RPMI7951 (cell line): ENCODE data around the gene CDK18. TPM values are rescaled to one million over a fixed set of nuclear protein-coding genes. Genes with fewer than 3 reads are reported as not detected.

ENCODE experiments used
- DNase-seq: peaks from one replicate; pipeline ENCODE4 v3.0.0-alpha.2; 2012; ENCODE audit warnings: low read depth
- total RNA-seq: library from RNA; depleted of rRNA; stranded (reverse); fragments of >200 nt; shearing (Covaris generic); gene quantifications from 2 replicates; pipeline ENCODE4 v1.2.3, GENCODE V29; 2014

CDK18 gene
- total RNA-seq, 1 experiment from 2014 or later, result 0.36 TPM

DNA sequence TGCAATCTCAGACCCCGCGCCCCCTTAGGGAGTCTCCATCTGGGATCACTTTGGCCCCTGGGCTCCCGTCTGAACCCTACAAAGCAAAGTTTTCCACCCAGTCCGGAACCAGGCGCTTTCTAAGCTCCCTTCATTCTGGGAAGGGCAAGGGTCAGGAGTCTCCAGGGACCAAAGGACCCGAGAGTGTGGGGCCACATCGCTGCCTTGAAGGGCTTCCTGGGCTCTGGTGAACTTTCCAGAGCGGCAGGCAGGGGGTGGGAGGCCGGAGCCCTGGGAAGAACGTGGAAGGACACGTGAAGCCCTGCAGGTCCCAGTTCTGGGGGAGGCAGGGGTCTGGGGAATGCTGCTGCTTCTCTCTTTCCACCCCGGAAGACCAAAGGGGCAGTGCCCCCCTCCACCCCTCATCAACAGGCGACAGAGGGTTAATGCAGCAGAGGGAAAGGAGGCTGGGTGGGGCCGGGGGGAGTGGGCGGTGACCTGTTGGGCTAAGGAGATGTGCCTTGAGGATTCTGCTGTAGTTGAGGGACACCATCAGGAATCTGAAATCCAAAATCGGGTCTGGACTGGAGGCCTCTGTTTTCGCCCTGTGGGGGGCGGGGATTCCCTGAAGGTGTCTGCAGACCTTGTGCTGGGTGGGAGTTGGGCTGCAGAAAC lies 734 bp downstream of the CDK18 start:
- no peak for DNase-seq

DNA sequence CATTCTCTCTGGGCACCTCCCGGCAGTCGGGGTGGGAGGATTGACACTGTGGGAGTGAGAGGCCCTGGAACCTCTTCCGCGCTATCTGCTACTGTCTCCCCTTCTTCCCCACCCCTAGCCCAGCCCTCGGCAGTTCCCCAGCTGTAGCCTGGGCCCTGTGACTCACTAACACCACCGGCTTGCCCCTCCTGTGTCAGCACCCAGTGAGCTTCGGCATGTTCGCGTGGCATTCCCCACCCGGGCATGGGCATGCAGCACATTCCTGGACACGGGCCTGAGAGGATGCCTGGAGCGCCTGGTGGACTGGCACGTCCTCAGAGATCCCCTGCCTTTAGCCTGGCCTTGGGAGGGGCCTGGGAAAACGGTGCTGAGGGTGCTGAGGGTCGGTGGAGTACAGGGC lies 1.3 kb downstream of the CDK18 start:
- peak; percentile 24 for DNase-seq

GRCh38 chr1:205506409-205507200 lies 2.1 kb downstream of the CDK18 start:
- DNase-seq, result no peak

DNA sequence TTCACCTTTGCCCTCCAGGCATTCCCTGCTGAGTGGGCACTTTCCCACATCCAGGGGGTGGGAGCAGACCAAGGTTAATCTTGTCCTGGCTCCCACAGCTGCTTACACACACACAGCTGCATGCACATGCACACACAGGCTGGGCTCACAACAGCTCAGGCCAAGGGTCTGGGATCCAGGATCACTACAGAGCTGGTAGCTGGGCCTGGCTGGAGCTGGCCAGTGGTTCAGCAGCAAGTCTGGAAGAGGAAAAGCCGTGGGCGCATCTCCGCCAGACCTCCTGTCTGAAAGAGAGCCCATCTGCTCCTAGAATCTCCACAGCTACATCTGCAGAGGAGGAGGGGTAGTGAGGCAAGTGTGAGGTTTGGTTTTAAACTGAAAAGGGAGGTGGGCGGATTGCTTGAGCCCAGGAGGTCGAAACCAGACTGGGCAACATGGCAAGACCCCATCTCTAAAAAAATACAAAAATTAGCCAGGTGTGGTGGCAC lies 3.8 kb downstream of the CDK18 start:
- DNase-seq, result no peak

- no peak for DNase-seq
Measured at GRCh38 chr1:205510308-205510950, 6.0 kb downstream of the CDK18 start.

GRCh38 chr1:205510951-205511330 lies 6.5 kb downstream of the CDK18 start:
- no peak for DNase-seq

DNA sequence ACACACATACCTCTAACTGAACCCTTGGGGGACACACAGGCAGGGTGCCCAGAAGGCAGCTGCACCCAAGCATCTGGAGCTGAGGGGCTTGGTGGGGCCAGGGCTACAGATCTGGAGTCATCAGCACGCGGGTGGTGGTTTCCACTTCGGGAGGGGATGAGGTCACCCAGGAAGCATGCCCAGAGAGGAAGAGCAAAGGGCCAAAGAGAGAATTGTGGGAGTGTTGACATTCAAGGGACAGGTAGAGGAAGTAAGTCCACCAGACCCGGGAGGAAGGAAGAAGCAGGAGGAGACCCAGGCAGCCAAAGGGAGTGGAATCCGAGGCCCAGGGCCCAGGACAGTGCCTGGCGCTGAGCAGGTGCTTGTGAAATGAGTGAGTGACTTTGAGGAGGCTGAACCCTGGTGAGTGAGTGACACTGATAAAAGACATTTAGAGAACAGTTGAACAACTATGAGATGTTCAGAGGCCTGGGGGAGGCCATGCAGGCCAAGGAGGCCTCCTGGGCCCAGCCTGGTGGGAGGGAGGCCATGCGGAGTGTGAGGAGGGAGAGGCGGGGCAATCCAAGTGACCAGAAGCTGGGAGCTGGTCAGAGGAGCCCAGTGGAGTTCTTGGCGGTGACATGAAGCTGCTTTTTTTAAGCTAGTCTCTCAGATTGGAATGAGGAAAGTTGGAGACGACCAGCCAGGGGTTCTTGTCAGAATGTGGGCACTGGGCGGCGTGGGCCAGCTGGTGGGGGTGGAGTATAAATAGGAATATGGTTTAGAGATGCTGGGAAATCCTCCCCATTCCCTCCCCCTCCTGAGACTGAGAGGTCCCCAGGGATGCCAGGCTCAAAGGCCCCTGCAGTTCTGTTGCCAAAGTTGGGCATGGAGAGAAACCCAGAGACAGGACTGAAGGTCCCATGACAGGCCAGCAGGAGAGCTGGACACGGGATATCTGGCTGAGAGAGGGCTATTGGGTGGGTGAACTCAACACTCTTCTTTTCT lies 7.9 kb downstream of the CDK18 start:
- no peak for DNase-seq

DNA sequence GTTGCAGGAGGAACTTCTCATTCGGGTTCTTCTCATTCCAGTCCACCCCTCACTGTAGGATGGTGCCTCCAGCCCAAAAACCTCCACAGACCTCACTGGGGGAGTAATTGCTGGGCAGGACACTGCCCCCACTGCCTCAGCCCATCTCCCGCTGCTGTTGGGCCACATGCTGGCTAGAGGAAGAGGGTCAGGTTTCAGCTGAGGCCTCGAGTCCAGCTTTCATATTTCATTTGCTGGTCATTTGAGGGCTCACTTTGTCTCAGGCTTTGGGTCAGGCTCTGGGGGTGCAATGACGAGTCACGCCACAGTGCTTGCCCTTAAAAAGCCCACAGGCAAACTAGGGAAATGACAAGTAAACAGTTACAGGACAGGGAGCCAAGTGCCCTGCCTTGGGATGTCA lies 9.3 kb downstream of the CDK18 start:
- no peak for DNase-seq

GRCh38 chr1:205514211-205515142 lies 10.0 kb downstream of the CDK18 start:
- no peak for DNase-seq

DNA sequence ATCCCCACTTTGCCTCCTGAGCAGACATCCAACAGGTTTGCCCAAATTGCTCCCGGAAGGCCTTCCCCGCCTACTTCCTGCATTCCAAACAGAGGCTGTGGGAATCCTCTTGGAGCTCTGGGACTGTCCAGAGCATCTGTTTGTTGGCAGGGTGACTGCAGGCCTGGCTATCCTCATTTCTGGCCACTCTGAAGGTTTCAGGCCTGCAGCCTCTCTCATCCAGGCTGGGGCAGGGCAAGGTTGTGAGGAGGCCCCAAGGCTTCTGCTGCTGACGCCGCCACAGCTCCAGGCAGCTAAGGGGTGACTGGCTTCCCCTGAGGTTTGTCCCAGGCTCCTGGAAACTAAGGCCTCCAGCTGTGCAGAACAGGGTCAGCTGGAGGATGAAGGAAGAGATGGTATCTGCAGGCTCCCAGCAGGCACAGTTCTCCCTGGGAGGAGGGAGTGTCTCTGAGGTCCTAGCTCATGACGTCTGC lies 11.3 kb downstream of the CDK18 start:
- DNase-seq, result peak; percentile 38

GRCh38 chr1:205516362-205516761 lies 11.9 kb downstream of the CDK18 start:
- DNase-seq, result no peak

DNA sequence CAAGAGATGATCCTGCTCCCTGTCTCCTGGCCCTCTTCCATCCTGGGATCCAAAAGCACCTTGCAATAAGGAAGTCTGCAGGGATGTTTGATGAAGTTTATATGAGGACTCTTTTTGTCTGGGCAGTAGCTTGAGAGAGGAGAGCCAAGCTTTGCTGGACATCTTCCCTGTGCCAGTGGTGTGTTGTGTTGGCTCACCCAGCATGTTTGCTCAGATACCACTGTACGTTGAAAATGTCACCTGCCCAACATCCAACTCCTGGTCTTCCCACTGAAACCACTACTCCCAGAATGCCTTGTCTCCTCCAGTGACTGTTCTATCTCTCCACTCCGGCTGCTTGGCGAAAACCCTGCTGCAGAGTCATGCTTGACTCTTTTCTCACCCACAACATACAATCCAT lies 12.8 kb downstream of the CDK18 start:
- no peak for DNase-seq

- DNase-seq, result no peak
Measured at GRCh38 chr1:205517763-205518162, 13.3 kb downstream of the CDK18 start.

- no peak for DNase-seq
Measured at GRCh38 chr1:205518661-205519540, 14.4 kb downstream of the CDK18 start.

DNA sequence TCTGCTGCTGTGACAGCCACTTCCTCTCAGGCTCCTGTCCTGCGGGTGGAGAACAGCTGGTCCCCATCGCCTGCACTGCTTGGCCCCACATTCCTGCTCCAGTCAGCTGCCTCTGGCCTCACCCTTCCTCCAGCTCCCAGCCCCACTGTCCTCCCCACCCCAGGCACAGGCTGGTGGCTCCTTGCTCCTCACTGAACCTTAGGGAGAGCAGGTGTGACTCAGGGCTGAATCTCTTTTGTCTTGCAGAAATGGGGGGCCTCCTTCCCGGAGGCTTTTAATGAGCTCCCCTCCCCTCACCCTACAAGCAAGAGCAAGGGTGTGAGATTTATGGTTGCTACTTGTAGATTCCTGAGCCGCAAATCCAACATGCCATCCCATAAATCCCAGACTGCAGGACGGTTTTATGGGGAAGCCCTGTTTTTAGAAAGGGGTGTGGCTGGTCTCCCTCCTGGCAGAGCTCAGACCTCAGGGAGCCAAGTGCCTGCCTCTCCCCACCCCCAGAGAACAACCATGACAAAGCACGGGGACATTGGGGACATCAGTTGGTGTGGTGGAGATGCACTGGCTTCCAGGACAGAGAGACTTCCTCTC lies 15.2 kb downstream of the CDK18 start:
- peak; percentile 9 for DNase-seq

DNA sequence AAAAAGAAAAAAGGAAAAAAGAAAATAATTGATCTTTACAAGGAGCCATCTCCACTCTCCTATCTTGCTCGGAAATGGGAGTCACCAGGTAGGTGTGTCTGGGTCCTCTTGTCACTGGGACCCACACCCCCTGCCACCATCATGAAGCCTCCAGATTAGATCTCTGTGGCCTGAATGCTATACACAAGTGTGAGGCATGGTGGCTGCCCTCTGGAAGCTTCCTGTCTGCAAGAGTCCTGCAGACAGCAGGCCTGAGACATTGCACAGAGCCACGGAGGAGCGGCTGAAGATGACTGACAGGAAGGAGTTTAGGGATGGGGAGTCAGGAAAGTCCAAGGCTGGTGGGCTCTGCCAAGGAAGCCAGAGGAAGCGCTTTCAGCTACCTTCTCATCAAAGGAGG lies 16.2 kb downstream of the CDK18 start:
- DNase-seq, result no peak

- DNase-seq, result no peak
Measured at GRCh38 chr1:205521686-205522085, 17.2 kb downstream of the CDK18 start.

DNA sequence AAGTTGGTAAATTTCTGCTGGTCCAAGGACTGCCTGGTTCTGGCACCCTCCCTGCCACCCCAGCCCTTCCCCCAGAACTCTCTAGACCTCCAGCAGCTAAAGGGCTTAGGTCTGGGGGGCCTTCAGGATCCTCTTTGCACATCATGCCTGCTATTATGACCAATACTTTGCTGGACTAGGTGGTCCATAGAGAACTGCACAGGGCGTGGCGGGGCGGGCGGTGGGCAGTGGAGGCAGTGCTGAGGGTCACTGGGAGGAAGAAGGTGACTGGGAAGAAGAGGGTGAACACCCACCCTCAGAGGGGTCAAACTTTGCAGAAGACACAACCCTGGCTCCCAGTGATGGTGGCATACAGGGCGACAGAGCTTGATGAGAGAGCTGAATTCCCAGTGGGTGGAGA lies 18.2 kb downstream of the CDK18 start:
- no peak for DNase-seq
